Erythroblast (primary cell): ENCODE results near the gene NLRP11.

Source experiments
- GATA1 ChIP-seq: IDR thresholded peaks from 2 replicates; pipeline ENCODE4 v1.6.1; 2011; ENCODE audit warnings: low read depth, mild to moderate bottlenecking, control low read depth, low read length, moderate library complexity
- POLR2A ChIP-seq: IDR thresholded peaks from 2 replicates; pipeline ENCODE4 v1.6.1; 2011; ENCODE audit warnings: mild to moderate bottlenecking, low read length

DNA sequence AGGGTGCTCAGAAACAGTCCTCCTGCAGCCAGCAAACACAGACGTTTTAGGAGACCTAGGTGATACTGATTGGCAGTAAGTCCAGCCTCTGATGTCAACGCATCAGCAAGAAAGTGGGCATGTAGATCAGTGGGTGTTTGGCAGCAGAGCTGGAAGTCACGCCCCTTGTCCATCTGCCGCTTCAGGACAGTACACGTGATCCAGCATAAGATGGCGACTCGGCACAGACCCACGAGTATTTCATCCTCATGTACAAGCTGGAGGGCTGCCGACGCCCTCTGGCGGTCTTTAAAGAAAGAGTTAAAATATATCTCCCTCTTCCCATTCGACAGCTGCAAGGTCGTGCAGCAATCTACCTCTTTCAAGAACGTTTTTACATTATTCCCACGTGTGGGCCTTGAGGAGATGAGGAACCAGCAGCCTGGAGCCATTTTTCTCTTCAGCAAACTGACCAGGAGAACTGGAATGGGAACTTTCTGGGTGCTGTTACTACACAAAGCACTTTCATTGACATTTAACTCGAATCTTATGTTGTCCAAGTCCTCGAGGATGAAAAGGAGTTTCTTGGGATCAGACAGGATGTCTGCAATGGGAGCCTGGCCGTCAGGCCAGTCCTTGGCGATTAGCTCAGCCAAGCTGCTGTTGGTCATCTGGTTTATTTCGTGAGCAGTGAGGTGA is 22.3 kb downstream of the NLRP11 start:
- TF ChIP-seq POLR2A (no peak), GATA1 (no peak)
